NAMALWA (cell line): ENCODE results near the gene INPP5A.
"Not testable (repeated sequence)": the region's sequence is repeated elsewhere in the genome, so short reads cannot be mapped to it uniquely, and the experiment has no call there.

Experiments used
- DNase-seq: peaks from one replicate; pipeline ENCODE4 v3.0.0-alpha.2; 2015; ENCODE audit warnings: low spot score

The INPP5A gene

GRCh38 chr10:132825783-132826523 lies 288.4 kb downstream of the INPP5A start:
- DNase-seq: not testable (repeated sequence)

GRCh38 chr10:132826524-132827422 lies 289.2 kb downstream of the INPP5A start:
- no peak for DNase-seq

DNA sequence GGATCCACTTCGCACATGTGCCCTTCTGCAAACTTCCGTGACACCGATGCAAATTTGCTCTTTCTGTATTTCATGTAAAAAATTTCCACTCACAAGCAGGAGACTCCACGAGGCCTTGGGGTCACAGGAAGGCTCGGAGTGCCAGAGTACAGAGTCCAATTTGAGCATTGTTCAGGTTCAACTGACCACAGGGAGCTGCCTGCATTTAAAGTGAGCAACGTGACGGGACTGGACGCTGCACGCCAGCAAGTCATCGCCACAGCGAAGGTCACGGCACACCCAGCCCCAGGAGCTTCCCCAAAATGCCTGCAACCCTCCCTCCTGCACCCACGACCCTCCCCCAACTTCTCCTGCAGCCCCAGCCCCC lies 289.8 kb downstream of the INPP5A start:
- no peak for DNase-seq

DNA sequence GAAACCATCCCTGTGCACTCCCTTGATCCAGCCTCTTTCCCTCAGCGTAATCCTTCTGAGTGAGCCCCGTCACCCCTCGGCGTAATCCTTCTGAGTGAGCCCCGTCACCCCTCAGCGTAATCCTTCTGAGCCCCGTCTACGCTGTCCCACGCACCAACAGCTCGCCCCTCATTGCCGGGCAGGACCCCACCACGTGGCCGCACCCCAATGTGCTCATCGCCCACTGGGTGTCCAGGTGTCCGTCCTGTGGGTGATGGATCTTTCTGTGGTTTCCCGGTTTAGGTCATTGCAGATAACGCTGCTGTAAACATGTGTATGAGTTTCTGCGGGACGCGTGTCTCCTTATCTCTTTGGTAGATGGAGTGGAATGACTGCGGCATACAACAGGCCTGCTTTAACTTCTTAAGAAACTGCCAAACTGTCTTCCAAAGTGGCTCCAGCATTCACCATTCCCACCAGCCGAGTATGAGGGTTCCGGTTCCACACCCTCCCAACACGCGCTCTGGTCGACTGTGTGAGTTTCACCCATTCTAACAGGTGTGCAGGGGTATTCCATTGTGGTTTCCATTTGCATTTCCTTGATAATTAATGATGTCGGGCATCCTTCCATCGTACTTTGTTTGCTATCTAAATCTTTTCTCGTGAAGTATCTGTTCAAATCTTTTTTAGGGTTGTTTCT lies 290.4 kb downstream of the INPP5A start:
- DNase-seq: no peak

- DNase-seq: no peak
These were observed 291.1 kb downstream of the INPP5A start for GRCh38 chr10:132828681-132829080.

GRCh38 chr10:132829403-132829802 lies 291.8 kb downstream of the INPP5A start:
- no peak for DNase-seq

GRCh38 chr10:132832186-132832969 lies 294.8 kb downstream of the INPP5A start:
- no peak for DNase-seq
